Measurements from ENCODE around the gene CD209. TPM values are rescaled to one million over a fixed set of nuclear protein-coding genes. Genes with fewer than 3 reads are reported as not detected.

CD209 gene
- total RNA-seq, 1 donor from 2014 or later = not detected

- Histone ChIP-seq H4K20me1 (ENCODE audit: low read depth) (no peaks in the 10 kb centered on the region), H3K4me2 (no peak overlapping the region), H3K9ac (no peak overlapping the region), H3K27me3 (no peaks in the 10 kb centered on the region), H3K27ac (no peak overlapping the region), H3K79me2 (ENCODE audit: low read depth) (no peaks in the 10 kb centered on the region), H3K9me3 (ENCODE audit: low read depth) (peaks cover 17% of the 10 kb centered on the region), H3K4me1 (no peaks in the 10 kb centered on the region), H3K36me3 (no peaks in the 10 kb centered on the region), H3K4me3 (no peak overlapping the region), H3F3A (ENCODE audit: low read depth) (no peaks in the 10 kb centered on the region), H2AFZ (replicated peaks) (no peak overlapping the region)
- H3K4me3 Mint-ChIP-seq = no peak overlapping the region
- peaks cover 12% of the 10 kb centered on the region for H3K27me3 Mint-ChIP-seq (ENCODE audit: insufficient read depth, low read depth)
- no peaks in the 10 kb centered on the region for H3K36me3 Mint-ChIP-seq
- no peak for DNase-seq (ENCODE audit: low spot score)
- H3K27ac Mint-ChIP-seq = no peak overlapping the region
- no peak for TF ChIP-seq EZH2 (IDR thresholded peaks at IDR 0.05)
- TF ChIP-seq, protein P1, sequence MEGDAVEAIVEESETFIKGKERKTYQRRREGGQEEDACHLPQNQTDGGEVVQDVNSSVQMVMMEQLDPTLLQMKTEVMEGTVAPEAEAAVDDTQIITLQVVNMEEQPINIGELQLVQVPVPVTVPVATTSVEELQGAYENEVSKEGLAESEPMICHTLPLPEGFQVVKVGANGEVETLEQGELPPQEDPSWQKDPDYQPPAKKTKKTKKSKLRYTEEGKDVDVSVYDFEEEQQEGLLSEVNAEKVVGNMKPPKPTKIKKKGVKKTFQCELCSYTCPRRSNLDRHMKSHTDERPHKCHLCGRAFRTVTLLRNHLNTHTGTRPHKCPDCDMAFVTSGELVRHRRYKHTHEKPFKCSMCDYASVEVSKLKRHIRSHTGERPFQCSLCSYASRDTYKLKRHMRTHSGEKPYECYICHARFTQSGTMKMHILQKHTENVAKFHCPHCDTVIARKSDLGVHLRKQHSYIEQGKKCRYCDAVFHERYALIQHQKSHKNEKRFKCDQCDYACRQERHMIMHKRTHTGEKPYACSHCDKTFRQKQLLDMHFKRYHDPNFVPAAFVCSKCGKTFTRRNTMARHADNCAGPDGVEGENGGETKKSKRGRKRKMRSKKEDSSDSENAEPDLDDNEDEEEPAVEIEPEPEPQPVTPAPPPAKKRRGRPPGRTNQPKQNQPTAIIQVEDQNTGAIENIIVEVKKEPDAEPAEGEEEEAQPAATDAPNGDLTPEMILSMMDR (IDR thresholded peaks at IDR 0.05) = no peak
- TF ChIP-seq EZH2phosphoT487 (IDR thresholded peaks at IDR 0.05) = no peak
- no peaks in the 10 kb centered on the region for H3K4me1 Mint-ChIP-seq
- peaks cover 35% of the 10 kb centered on the region for H3K9me3 Mint-ChIP-seq
Measured at GRCh38 chr19:7756258-7756657, 8.9 kb upstream of the CD209 start.

- H3K79me2 ChIP-seq (ENCODE audit: low read depth) = no peaks in the 10 kb centered on the region
Measured at GRCh38 chr19:7751157-7751783, 3.9 kb upstream of the CD209 start.

DNA sequence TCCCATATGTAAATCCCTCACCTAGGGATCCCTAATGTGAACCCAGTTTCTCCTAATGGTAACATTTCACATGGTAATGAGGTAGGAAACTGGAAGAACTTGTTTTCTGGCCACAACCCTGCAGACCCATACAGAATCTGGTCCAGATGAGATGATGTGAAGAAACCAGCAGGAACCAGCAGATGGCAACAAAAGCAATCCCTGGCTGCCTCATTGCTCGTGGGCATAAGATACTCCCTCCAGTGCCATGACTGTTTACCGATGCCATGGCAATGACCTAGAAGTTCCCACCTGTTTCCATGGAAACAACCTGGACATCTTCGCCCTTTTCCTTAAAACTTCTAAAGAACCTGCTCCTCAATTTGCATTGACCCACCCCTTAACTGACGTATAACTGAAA lies 1.4 kb upstream of the CD209 start:
- Histone ChIP-seq H3K9ac (no peak overlapping the region), H3K36me3 (no peaks in the 10 kb centered on the region), H3K4me3 (no peak overlapping the region), H3K4me2 (no peak overlapping the region), H3K27me3 (no peaks in the 10 kb centered on the region), H3K27ac (no peak overlapping the region), H3F3A (ENCODE audit: low read depth) (no peaks in the 10 kb centered on the region), H3K4me1 (no peaks in the 10 kb centered on the region), H3K79me2 (ENCODE audit: low read depth) (no peaks in the 10 kb centered on the region), H3K9me3 (ENCODE audit: low read depth) (no peaks in the 10 kb centered on the region), H4K20me1 (ENCODE audit: low read depth) (no peaks in the 10 kb centered on the region), H2AFZ (replicated peaks) (no peak overlapping the region)
- H3K9me3 Mint-ChIP-seq = peaks cover 8% of the 10 kb centered on the region
- no peaks in the 10 kb centered on the region for H3K4me1 Mint-ChIP-seq
- no peak for DNase-seq (ENCODE audit: low spot score)
- H3K27me3 Mint-ChIP-seq (ENCODE audit: insufficient read depth, low read depth) = peaks cover 18% of the 10 kb centered on the region
- no peak overlapping the region for H3K27ac Mint-ChIP-seq
- no peaks in the 10 kb centered on the region for H3K36me3 Mint-ChIP-seq
- H3K4me3 Mint-ChIP-seq = no peak overlapping the region
- TF ChIP-seq, protein P1 (IDR thresholded peaks at IDR 0.05) = no peak
- TF ChIP-seq EZH2phosphoT487 (IDR thresholded peaks at IDR 0.05) (no peak), EZH2 (IDR thresholded peaks at IDR 0.05) (no peak)

More at GRCh38 chr19:7751157-7751783, 3.9 kb upstream of the CD209 start:
- Histone ChIP-seq H3K4me1 (no peaks in the 10 kb centered on the region), H3K4me3 (no peak overlapping the region), H3K36me3 (no peaks in the 10 kb centered on the region), H3K27me3 (no peaks in the 10 kb centered on the region), H2AFZ (replicated peaks) (no peak overlapping the region), H4K20me1 (ENCODE audit: low read depth) (no peaks in the 10 kb centered on the region), H3K27ac (no peak overlapping the region), H3K4me2 (no peak overlapping the region), H3K9me3 (ENCODE audit: low read depth) (no peaks in the 10 kb centered on the region), H3F3A (ENCODE audit: low read depth) (no peaks in the 10 kb centered on the region), H3K9ac (no peak overlapping the region)
- H3K27me3 Mint-ChIP-seq (ENCODE audit: insufficient read depth, low read depth) = peaks cover 17% of the 10 kb centered on the region
- no peak for TF ChIP-seq EZH2phosphoT487 (IDR thresholded peaks at IDR 0.05)
- TF ChIP-seq, protein P1 (IDR thresholded peaks at IDR 0.05) = no peak
- H3K4me3 Mint-ChIP-seq = no peak overlapping the region
- no peak for DNase-seq (ENCODE audit: low spot score)
- no peaks in the 10 kb centered on the region for H3K36me3 Mint-ChIP-seq
- no peaks in the 10 kb centered on the region for H3K4me1 Mint-ChIP-seq
- no peak overlapping the region for H3K27ac Mint-ChIP-seq
- H3K9me3 Mint-ChIP-seq = peaks cover 10% of the 10 kb centered on the region

Data from neural progenitor cell (in vitro differentiated cells).